ENCODE measurements around the gene GATA3.

GRCh38 chr10:8026349-8027259 is 27.9 kb upstream of the GATA3 start:
- TF ChIP-seq POLR2A (IDR thresholded peaks at IDR 0.05): no peak
- TF ChIP-seq CTCF (IDR thresholded peaks at IDR 0.05): no peak

All from testis (tissue), 2 donors.